K562 (cell line): ENCODE data around the gene OPCML. TPM values are rescaled to one million over a fixed set of nuclear protein-coding genes. Genes with fewer than 3 reads are reported as not detected.

Experiments used
- ATAC-seq: fragments of 200-7000 bp; cut with Tn5 transposase; 3 replicates; pipeline ENCODE4 v1.9.1; 2020; ENCODE audit warnings: moderate library complexity
- BruUV-seq: library from RNA; stranded (reverse); fragments of 400-500 nt; replicated peaks from 2 replicates; lab custom pipeline; 2021; lab: Mats Ljungman, UMichigan
- CTCF ChIA-PET: fragments of 300-600 bp; formaldehyde crosslinking; extraction: SDS; loops from one replicate; lab custom pipeline; 2021; ENCODE audit warnings: low intra/inter-chr PET ratio; lab: Yijun Ruan, JAX
- POLR2A ChIA-PET: fragments of 300-600, 350-650 bp; sonication (Branson Sonifier 250); formaldehyde crosslinking; extraction: SDS; loops from one replicate; lab custom pipeline; 2021; ENCODE audit warnings: antibody characterized with exemption, inconsistent platforms; lab: Yijun Ruan, JAX
- DNase-seq, 4 experiments: peaks; one replicate each; pipeline versions ENCODE4 v3.0.0 to v3.0.0-alpha.2; 2011 to 2018; ENCODE audit warnings: low spot score in 3 of 4, mixed read lengths in 3 of 4; ENCODE audit errors: extremely low read depth in 1 of 4
- FAIRE-seq: peaks from 2 replicates; lab custom pipeline; 2011; peaks lifted over from hg19 to GRCh38; lab: Jason Lieb, UNC
- H2AFZ ChIP-seq: 2 replicates; pipeline ENCODE4 v1.6.0; 2011; ENCODE audit warnings: low read depth, low read length, control low read depth, inconsistent platforms
- H3K27ac ChIP-seq: fragments of 200-600 bp; 3 replicates; pipeline ENCODE4 v1.8.0; 2011; ENCODE audit warnings: low read depth, mild to moderate bottlenecking, control low read depth, inconsistent platforms, low read length, moderate library complexity, mixed read lengths; ENCODE audit errors: extremely low read depth
- H3K27me3 ChIP-seq, 2 experiments: fragments of 300-600 bp in 1 of 2; 2 replicates in 1 of 2; 3 replicates in 1 of 2; pipeline versions ENCODE4 v1.6.0 to v1.8.0; 2011; ENCODE audit warnings: inconsistent platforms in 2 of 2, low read length in 2 of 2, mild to moderate bottlenecking in 1 of 2, mixed read lengths in 1 of 2, moderate library complexity in 1 of 2; ENCODE audit not compliant: control insufficient read depth in 2 of 2, insufficient read depth in 2 of 2
- H3K36me3 ChIP-seq: fragments of 300-600 bp; 3 replicates; pipeline ENCODE4 v1.8.0; 2011; ENCODE audit warnings: mild to moderate bottlenecking, low read length, inconsistent platforms; ENCODE audit not compliant: control insufficient read depth, insufficient read depth
- H3K4me1 ChIP-seq, 2 experiments: fragments of 200-600 bp in 1 of 2; replicated peaks in 1 of 2; 2 replicates in 1 of 2; 3 replicates in 1 of 2; pipeline versions ENCODE4 v1.5.1 to v1.8.0; 2011; ENCODE audit warnings: inconsistent platforms in 2 of 2, low read length in 2 of 2, mild to moderate bottlenecking in 1 of 2, mixed read lengths in 1 of 2, moderate library complexity in 1 of 2; ENCODE audit not compliant: control insufficient read depth in 2 of 2, insufficient read depth in 2 of 2
- H3K4me2 ChIP-seq: 2 replicates; pipeline ENCODE4 v1.6.1; 2011; ENCODE audit warnings: low read length, control low read depth, inconsistent platforms, mixed read lengths; ENCODE audit not compliant: insufficient read depth
- H3K4me3 ChIP-seq: fragments of 200-600 bp; sonication (generic), shearing (Covaris generic); 2 replicates; pipeline ENCODE4 v1.5.1; 2016; ENCODE audit warnings: control low read depth, inconsistent platforms
- H3K79me2 ChIP-seq: fragments of 200-600 bp; 3 replicates; pipeline ENCODE4 v1.8.0; 2011; ENCODE audit warnings: low read length, inconsistent platforms; ENCODE audit not compliant: control insufficient read depth, insufficient read depth
- H3K9ac ChIP-seq, 2 experiments: 2 replicates each; pipeline versions ENCODE4 v1.6.0 to v1.6.1; 2011; ENCODE audit warnings: low read depth in 2 of 2, low read length in 2 of 2, control low read depth in 1 of 2, inconsistent platforms in 1 of 2, mild to moderate bottlenecking in 1 of 2, mixed read lengths in 1 of 2; ENCODE audit not compliant: insufficient read depth in 1 of 2
- H3K9me1 ChIP-seq: one replicate; pipeline ENCODE4 v1.6.0; 2011; ENCODE audit warnings: inconsistent platforms, mild to moderate bottlenecking, low read length, moderate library complexity; ENCODE audit not compliant: control insufficient read depth, insufficient read depth
- H3K9me3 ChIP-seq: replicated peaks from 2 replicates; pipeline ENCODE4 v1.5.1; 2011; ENCODE audit warnings: low read depth, low read length, inconsistent platforms; ENCODE audit not compliant: control insufficient read depth, insufficient read depth
- H4K20me1 ChIP-seq: replicated peaks from 2 replicates; pipeline ENCODE4 v1.6.1; 2011; ENCODE audit warnings: low read length, inconsistent platforms, mixed read lengths; ENCODE audit not compliant: control insufficient read depth, insufficient read depth
- ARID3A ChIP-seq: IDR thresholded peaks from 2 replicates; pipeline ENCODE4 v1.6.1; 2012; ENCODE audit warnings: low read depth, low read length, improper control_type of control experiment, borderline replicate concordance
- ATF6 ChIP-seq: sonication (generic); formaldehyde crosslinking; IDR thresholded peaks from 2 replicates; pipeline ENCODE4 v1.4.0; 2020; ENCODE audit warnings: mild to moderate bottlenecking, missing genetic modification reagents
- ELF2 ChIP-seq: fragments of 250-450 bp; sonication (Bioruptor Pico); IDR thresholded peaks from 2 replicates; pipeline ENCODE4 v1.5.0; 2021; ENCODE audit warnings: mild to moderate bottlenecking
- ETS1 ChIP-seq: conservative IDR thresholded peaks from 2 replicates; pipeline ENCODE4 v1.6.1; 2011; ENCODE audit warnings: low read depth, mild to moderate bottlenecking, low read length; ENCODE audit not compliant: control insufficient read depth
- FOXK1 ChIP-seq: sonication (generic); formaldehyde crosslinking; IDR thresholded peaks from 2 replicates; pipeline ENCODE4 v1.8.0; 2022; ENCODE audit warnings: missing genetic modification reagents, mild to moderate bottlenecking, borderline replicate concordance
- GTF2B ChIP-seq: IDR thresholded peaks from 2 replicates; pipeline ENCODE4 v1.6.1; 2011; ENCODE audit not compliant: insufficient read length; ENCODE audit errors: extremely low read depth
- MXD1 ChIP-seq: fragments of 250-450 bp; sonication (Bioruptor Pico); IDR thresholded peaks from 2 replicates; pipeline ENCODE4 v1.8.0; 2021; ENCODE audit warnings: borderline replicate concordance, mild to moderate bottlenecking, moderate library complexity; ENCODE audit not compliant: poor library complexity, severe bottlenecking
- SAP30 ChIP-seq: fragments of 200-600 bp; sonication (generic); IDR thresholded peaks from 2 replicates; pipeline ENCODE4 v1.6.1; 2012; ENCODE audit warnings: borderline replicate concordance, low read depth, mild to moderate bottlenecking, moderate library complexity, low read length, control low read depth, inconsistent platforms; ENCODE audit not compliant: insufficient read depth, poor library complexity, severe bottlenecking
- TEAD1 ChIP-seq, 2 experiments: fragments of 450-650 bp in 1 of 2; sonication (generic) in 1 of 2; formaldehyde crosslinking; IDR thresholded peaks; 2 replicates each; pipeline versions ENCODE4 v1.4.0 to v1.8.0; 2020 to 2022; ENCODE audit warnings: mild to moderate bottlenecking in 2 of 2, missing genetic modification reagents in 1 of 2
- ZBTB2 ChIP-seq: fragments of 450-650 bp; IDR thresholded peaks from 2 replicates; pipeline ENCODE4 v1.6.1; 2016; ENCODE audit warnings: antibody characterized with exemption
- ZC3H11A ChIP-seq: IDR thresholded peaks from 2 replicates; pipeline ENCODE4 v1.6.1; 2012; ENCODE audit warnings: low read depth, low read length, improper control_type of control experiment
- ZFPM2 ChIP-seq: fragments of 250-450 bp; sonication (Bioruptor Pico); IDR thresholded peaks from 2 replicates; pipeline ENCODE4 v1.5.1; 2022; ENCODE audit warnings: mild to moderate bottlenecking
- ZNF561 ChIP-seq: fragments of 450-650 bp; formaldehyde crosslinking; conservative IDR thresholded peaks from 2 replicates; pipeline ENCODE4 v1.4.0; 2020; ENCODE audit warnings: mild to moderate bottlenecking, moderate library complexity
- ZNF584 ChIP-seq: fragments of 200-800 bp; sonication (Bioruptor generic); IDR thresholded peaks from 2 replicates; pipeline ENCODE4 v1.6.1; 2016; ENCODE audit warnings: low read depth, mild to moderate bottlenecking, missing genetic modification characterization, missing compliant biosample characterization
- WGBS: fragments of 100-300 bp; shearing (Covaris generic); methylation state at CpG from one replicate; pipeline ENCODE4 v1.1.6; 2016; ENCODE audit warnings: low coverage, mixed read lengths; ENCODE audit not compliant: insufficient coverage; ENCODE audit errors: missing lambda C conversion rate; 5-methylcytosine and 5-hydroxymethylcytosine counted together
- in situ Hi-C: fragments of 300-500 bp; cut with MboI; formaldehyde crosslinking; loops from 4 replicates; pipeline ENCODE4 v1.15.0; 2018; ENCODE audit warnings: inconsistent platforms, mixed read lengths
- intact Hi-C: fragments of 100-400 bp; cut with micrococcal nuclease; formaldehyde crosslinking; loops from 2 replicates; pipeline ENCODE4 v1.14.2; 2022
- polyA plus RNA-seq, 8 experiments: library from polyadenylated mRNA; depleted of rRNA in 4 of 8; stranded (reverse) in 5 of 8; unstranded in 3 of 8; fragments of >200 nt; fragmentation: Nextera tagmentation in 2 of 8; fragmentation: Illumina TruSeq in 1 of 8; extraction: Ambion mirVana in 2 of 8; extraction: Trizol in 1 of 8; gene quantifications; 2 replicates each; pipeline versions ENCODE4 v1.2.1 to v1.2.3, GENCODE V29; 2011 to 2014; ENCODE audit warnings: inconsistent platforms in 1 of 8, missing spikeins in 1 of 8
- total RNA-seq, 7 experiments: library from RNA; depleted of rRNA in 6 of 7; stranded (reverse); fragments of >200 nt in 6 of 7; fragmentation: Illumina TruSeq in 2 of 7; extraction: Trizol in 2 of 7; gene quantifications; 2 replicates each; pipeline versions ENCODE4 v1.2.1 to v1.2.3, GENCODE V29; 2011 to 2021; ENCODE audit warnings: low replicate concordance in 1 of 7

The OPCML gene
- total and polyA plus RNA-seq, 9 of the 15 experiments (the other 6 are each of a cell fraction or from before 2014, with no cell fraction given): not detected

GRCh38 chr11:132717824-132718223 lies 814.5 kb downstream of the OPCML start:
- DNase-seq (no peak), FAIRE-seq (no peak), ATAC-seq (no peak)
- no peaks in the 10 kb centered on the region for H4K20me1 ChIP-seq
- ChIA-PET POLR2A (no interaction called here), CTCF (no interaction called here)
- H3K79me2 ChIP-seq: no peaks in the 10 kb centered on the region
- H2AFZ ChIP-seq: no peak overlapping the region
- H3K9ac ChIP-seq: no peak overlapping the region
- no peaks in the 10 kb centered on the region for H3K36me3 ChIP-seq
- no peak overlapping the region for H3K4me2 ChIP-seq
- no peaks in the 10 kb centered on the region for H3K27me3 ChIP-seq
- no peaks in the 10 kb centered on the region for H3K9me1 ChIP-seq
- intact Hi-C loops: no loop called here
- 2% methylated on average over 8 of the region's 8 CpGs for WGBS
- H3K27ac ChIP-seq: no peak overlapping the region
- no peak overlapping the region for H3K4me3 ChIP-seq
- in situ Hi-C loops: no loop called here
- no peaks in the 10 kb centered on the region for H3K4me1 ChIP-seq
- H3K9me3 ChIP-seq: no peaks in the 10 kb centered on the region
- BruUV-seq: no TSS peak
- TF ChIP-seq FOXK1 (no peak), SAP30 (no peak), MXD1 (no peak), GTF2B (no peak), TEAD1 (CRISPR knock-in tag; IDR thresholded peaks at IDR 0.05) (no peak), ZNF584 (CRISPR knock-in tag) (no peak), ZBTB2 (no peak), ELF2 (CRISPR knock-in tag) (no peak), ZFPM2 (CRISPR knock-in tag) (no peak), ARID3A (no peak), ZC3H11A (no peak), ETS1 (no peak), ATF6 (CRISPR knock-in tag) (no peak), ZNF561 (CRISPR knock-in tag) (no peak)
